PFSK-1 (cell line): Measurements from ENCODE around the gene SAP30L.

Experiments used
- FOXP2 ChIP-seq: optimal IDR thresholded peaks from 2 replicates; pipeline ENCODE3; 2011; ENCODE audit warnings: borderline replicate concordance, control low read depth, inconsistent platforms; ENCODE audit not compliant: insufficient read depth; ENCODE audit errors: extremely low read length, extremely low read depth
- POLR2AphosphoS5 ChIP-seq: IDR thresholded peaks from 2 replicates; pipeline ENCODE4 v1.6.1; 2012; ENCODE audit warnings: low read depth, mild to moderate bottlenecking, control low read depth, low read length, moderate library complexity
- REST ChIP-seq, 2 experiments: IDR thresholded peaks; 2 replicates each; pipeline versions ENCODE4 v1.6.1 to v1.8.0; 2011 to 2012; ENCODE audit warnings: low read depth in 2 of 2, low read length in 2 of 2, control low read depth in 1 of 2, inconsistent platforms in 1 of 2, mild to moderate bottlenecking in 1 of 2, moderate library complexity in 1 of 2; ENCODE audit not compliant: insufficient read depth in 1 of 2
- SIN3A ChIP-seq: IDR thresholded peaks from 2 replicates; pipeline ENCODE4 v1.6.1; 2012; ENCODE audit warnings: mild to moderate bottlenecking, low read length, moderate library complexity, borderline replicate concordance; ENCODE audit not compliant: insufficient read depth
- TAF1 ChIP-seq: IDR thresholded peaks from 2 replicates; pipeline ENCODE4 v1.6.1; 2012; ENCODE audit warnings: low read length, control low read depth, borderline replicate concordance; ENCODE audit not compliant: insufficient read depth

SAP30L gene

GRCh38 chr5:154477382-154478223, 31.8 kb downstream of the SAP30L start:
- no peak for TF ChIP-seq FOXP2
- TF ChIP-seq POLR2AphosphoS5: no peak
- TF ChIP-seq SIN3A: no peak
- no peak for TF ChIP-seq REST (IDR thresholded peaks at IDR 0.05; ENCODE audit: insufficient read depth in 1 of 2, low read depth in 2 of 2, low read length in 2 of 2)
- TF ChIP-seq TAF1: no peak

- TF ChIP-seq POLR2AphosphoS5 (no peak), REST (IDR thresholded peaks at IDR 0.05; ENCODE audit: insufficient read depth in 1 of 2, low read depth in 2 of 2, low read length in 2 of 2) (no peak)
Observed at GRCh38 chr5:154478224-154478565, 32.4 kb downstream of the SAP30L start, which contains the start of gene HAND1. HAND1 (minus strand) TSS chr5:154478227; CDS start chr5:154478008, 219 bp downstream.

GRCh38 chr5:154478752-154479159, 33.0 kb downstream of the SAP30L start:
- TF ChIP-seq SIN3A (no peak), FOXP2 (no peak), REST (IDR thresholded peaks at IDR 0.05; ENCODE audit: insufficient read depth in 1 of 2, low read depth in 2 of 2, low read length in 2 of 2) (no peak), POLR2AphosphoS5 (no peak), TAF1 (no peak)

GRCh38 chr5:154479160-154479943, 33.6 kb downstream of the SAP30L start:
- TF ChIP-seq REST (IDR thresholded peaks at IDR 0.05; ENCODE audit: insufficient read depth in 1 of 2, low read depth in 2 of 2, low read length in 2 of 2) (no peak), POLR2AphosphoS5 (no peak), SIN3A (no peak), FOXP2 (no peak), TAF1 (no peak)
